HepG2 (cell line): ENCODE results near the gene NOS1. TPM values are rescaled to one million over a fixed set of nuclear protein-coding genes. Genes with fewer than 3 reads are reported as not detected.

Source experiments
- ATAC-seq: fragments of 200-7000 bp; cut with Tn5 transposase; 3 replicates; pipeline ENCODE4 v1.9.1; 2020; ENCODE audit warnings: mild to moderate bottlenecking, moderate library complexity
- BruUV-seq: library from RNA; stranded (reverse); fragments of 400-500 nt; replicated peaks from 2 replicates; lab custom pipeline; 2021; lab: Mats Ljungman, UMichigan
- CTCF ChIA-PET: fragments of 300-600 bp; formaldehyde crosslinking; extraction: SDS; loops from one replicate; lab custom pipeline; 2021; ENCODE audit warnings: low total read pairs, inconsistent platforms, low intra/inter-chr PET ratio; lab: Yijun Ruan, JAX
- POLR2A ChIA-PET: fragments of 350-600 bp; sonication (Branson Sonifier 250); formaldehyde crosslinking; loops from one replicate; lab custom pipeline; 2020; ENCODE audit warnings: antibody characterized with exemption, inconsistent platforms; lab: Yijun Ruan, JAX
- DNase-seq: peaks from one replicate; pipeline ENCODE4 v3.0.0-alpha.2; 2015; ENCODE audit warnings: low spot score
- FAIRE-seq: peaks from 3 replicates; lab custom pipeline; 2011; peaks lifted over from hg19 to GRCh38; lab: Jason Lieb, UNC
- H2AFZ ChIP-seq: one replicate; pipeline ENCODE4 v1.6.1; 2011; ENCODE audit warnings: low read length, inconsistent platforms
- H3K27ac ChIP-seq: fragments of 300-600 bp; 3 replicates; pipeline ENCODE4 v1.8.0; 2011; ENCODE audit warnings: mixed run types, mild to moderate bottlenecking, mixed read lengths, low read length, inconsistent platforms; ENCODE audit not compliant: insufficient read depth; ENCODE audit errors: extremely low read length
- H3K27me3 ChIP-seq, 2 experiments: fragments of 200-600 bp in 1 of 2; 2 replicates in 1 of 2; 3 replicates in 1 of 2; pipeline versions ENCODE4 v1.6.0 to v1.8.0; 2011; ENCODE audit warnings: low read length in 2 of 2, mild to moderate bottlenecking in 2 of 2, moderate library complexity in 2 of 2, inconsistent platforms in 1 of 2; ENCODE audit not compliant: insufficient read depth in 2 of 2, control insufficient read depth in 1 of 2
- H3K36me3 ChIP-seq, 2 experiments: fragments of 200-600 bp in 1 of 2; replicated peaks in 1 of 2; 2 replicates in 1 of 2; 3 replicates in 1 of 2; pipeline versions ENCODE4 v1.5.1 to v1.8.0; 2011; ENCODE audit warnings: low read length in 2 of 2, inconsistent platforms in 1 of 2; ENCODE audit not compliant: insufficient read depth in 2 of 2, control insufficient read depth in 1 of 2
- H3K4me1 ChIP-seq: 2 replicates; pipeline ENCODE4 v1.5.1; 2012; ENCODE audit warnings: low read length, inconsistent platforms; ENCODE audit not compliant: insufficient read depth
- H3K4me2 ChIP-seq: 2 replicates; pipeline ENCODE4 v1.6.0; 2011; ENCODE audit warnings: low read depth, low read length, inconsistent platforms
- H3K4me3 ChIP-seq, 3 experiments: fragments of 200-600 bp in 1 of 3; sonication (generic), shearing (Covaris generic) in 1 of 3; replicated peaks in 1 of 3; 2 replicates each; pipeline ENCODE4 v1.5.1; 2011 to 2016; ENCODE audit warnings: low read length in 3 of 3, inconsistent platforms in 2 of 3, low read depth in 2 of 3, mild to moderate bottlenecking in 2 of 3, control low read depth in 1 of 3, mixed read lengths in 1 of 3; ENCODE audit not compliant: insufficient read depth in 1 of 3
- H3K79me2 ChIP-seq: one replicate; pipeline ENCODE4 v1.6.1; 2011; ENCODE audit warnings: low read length, inconsistent platforms; ENCODE audit not compliant: insufficient read depth
- H3K9ac ChIP-seq: 2 replicates; pipeline ENCODE4 v1.6.0; 2011; ENCODE audit warnings: mild to moderate bottlenecking, low read depth, low read length, inconsistent platforms; ENCODE audit not compliant: insufficient read depth
- H3K9me3 ChIP-seq: 2 replicates; pipeline ENCODE4 v1.5.1; 2012; ENCODE audit warnings: mild to moderate bottlenecking, low read length
- H4K20me1 ChIP-seq: 2 replicates; pipeline ENCODE4 v1.6.0; 2011; ENCODE audit warnings: inconsistent platforms, mild to moderate bottlenecking, low read length, moderate library complexity; ENCODE audit not compliant: insufficient read depth
- BCL3 ChIP-seq: sonication (generic); formaldehyde crosslinking; IDR thresholded peaks from 2 replicates; pipeline ENCODE4 v1.5.1; 2020; ENCODE audit warnings: mild to moderate bottlenecking, missing genetic modification reagents, moderate library complexity
- HDAC6 ChIP-seq: fragments of 200-600 bp; sonication (generic); IDR thresholded peaks from 2 replicates; pipeline ENCODE4 v1.7.0; 2017; ENCODE audit warnings: mild to moderate bottlenecking, antibody characterized with exemption, low read length, low read depth
- HOXA9 ChIP-seq: sonication (generic); formaldehyde crosslinking; IDR thresholded peaks from 2 replicates; pipeline ENCODE4 v1.8.1; 2022; ENCODE audit warnings: missing genetic modification reagents, mild to moderate bottlenecking, moderate library complexity, borderline replicate concordance
- MXD1 ChIP-seq: sonication (generic); formaldehyde crosslinking; IDR thresholded peaks from 2 replicates; pipeline ENCODE4 v1.4.0; 2020; ENCODE audit warnings: mild to moderate bottlenecking, missing genetic modification reagents
- NFKB2 ChIP-seq: sonication (generic); formaldehyde crosslinking; IDR thresholded peaks from 2 replicates; pipeline ENCODE4 v1.4.0; 2020; ENCODE audit warnings: missing genetic modification reagents, borderline replicate concordance
- NR3C1 ChIP-seq: sonication (generic); formaldehyde crosslinking; IDR thresholded peaks from 2 replicates; pipeline ENCODE4 v1.4.0; 2020; ENCODE audit warnings: missing genetic modification reagents
- PBX2 ChIP-seq: IDR thresholded peaks from 2 replicates; pipeline ENCODE4 v1.6.1; 2016; ENCODE audit warnings: control low read depth
- PHF5A ChIP-seq: IDR thresholded peaks from one replicate; pipeline ENCODE4 v1.6.1; 2018; ENCODE audit warnings: low read depth, missing genetic modification reagents; ENCODE audit not compliant: unreplicated experiment
- POGZ ChIP-seq: sonication (generic); formaldehyde crosslinking; IDR thresholded peaks from 2 replicates; pipeline ENCODE4 v1.4.0; 2020; ENCODE audit warnings: mild to moderate bottlenecking, missing genetic modification reagents
- PRPF4 ChIP-seq: fragments of 200-400 bp; formaldehyde crosslinking; IDR thresholded peaks from 2 replicates; pipeline ENCODE4 v1.6.1; 2016; ENCODE audit warnings: low read length, low read depth; ENCODE audit not compliant: poor library complexity, severe bottlenecking
- REL ChIP-seq: sonication (generic); formaldehyde crosslinking; conservative IDR thresholded peaks from 2 replicates; pipeline ENCODE4 v1.8.0; 2022; ENCODE audit warnings: mild to moderate bottlenecking, missing genetic modification reagents, moderate library complexity
- SATB2 ChIP-seq: sonication (generic); formaldehyde crosslinking; IDR thresholded peaks from 2 replicates; pipeline ENCODE4 v1.5.0; 2020; ENCODE audit warnings: missing genetic modification reagents
- SNAPC4 ChIP-seq: sonication (generic); formaldehyde crosslinking; IDR thresholded peaks from 2 replicates; pipeline ENCODE4 v1.4.0; 2020; ENCODE audit warnings: mild to moderate bottlenecking, missing genetic modification reagents
- ZBTB3 ChIP-seq: sonication (generic); formaldehyde crosslinking; IDR thresholded peaks from 2 replicates; pipeline ENCODE4 v1.4.0; 2020; ENCODE audit warnings: low read depth, mild to moderate bottlenecking, moderate library complexity, missing genetic modification reagents, borderline replicate concordance
- ZFP1 ChIP-seq: IDR thresholded peaks from 2 replicates; pipeline ENCODE4 v1.6.1; 2016
- ZFP62 ChIP-seq: sonication (generic); formaldehyde crosslinking; IDR thresholded peaks from 2 replicates; pipeline ENCODE4 v1.4.0; 2020; ENCODE audit warnings: missing genetic modification reagents
- ZNF331 ChIP-seq: sonication (generic); formaldehyde crosslinking; IDR thresholded peaks from 2 replicates; pipeline ENCODE4 v1.4.0; 2020; ENCODE audit warnings: missing genetic modification reagents
- ZNF761 ChIP-seq: sonication (generic); formaldehyde crosslinking; conservative IDR thresholded peaks from 2 replicates; pipeline ENCODE4 v1.4.0; 2020; ENCODE audit warnings: mild to moderate bottlenecking, missing genetic modification reagents
- WGBS: methylation state at CpG from one replicate; pipeline ENCODE4 v1.1.6; 2017; ENCODE audit warnings: low lambda C conversion rate; 5-methylcytosine and 5-hydroxymethylcytosine counted together
- in situ Hi-C: cut with HindIII; loops from 2 replicates; pipeline ENCODE4 v1.10.0; 2017; ENCODE audit warnings: low pct_unique_long_range_greater_than_20kb; ENCODE audit not compliant: extremely low pct_ligation_motif_present
- intact Hi-C: fragments of 100-400 bp; cut with micrococcal nuclease; formaldehyde crosslinking; loops from one replicate; pipeline ENCODE4 v1.10.0; 2022; ENCODE audit not compliant: unreplicated experiment
- polyA plus RNA-seq, 8 experiments: library from polyadenylated mRNA; depleted of rRNA in 3 of 8; stranded (reverse) in 7 of 8; unstranded in 1 of 8; fragments of >200 nt; fragmentation: Illumina TruSeq in 4 of 8; extraction: Trizol in 4 of 8; gene quantifications; 2 replicates each; pipeline versions ENCODE4 v1.2.1 to v1.2.3, GENCODE V29; 2011 to 2016; ENCODE audit warnings: low read depth in 4 of 8, missing spikeins in 1 of 8, mixed read lengths in 1 of 8; ENCODE audit not compliant: insufficient read depth in 1 of 8
- total RNA-seq, 5 experiments: library from RNA; depleted of rRNA; stranded (reverse); fragments of >200 nt; fragmentation: Illumina TruSeq; extraction: Trizol; gene quantifications; 2 replicates each; pipeline ENCODE4 v1.2.3, GENCODE V29; 2016; ENCODE audit warnings: low read depth in 1 of 5

Gene NOS1
- total and polyA plus RNA-seq, 2 of the 13 experiments (the other 11 are each of a cell fraction or from before 2014, with no cell fraction given): not detected

GRCh38 chr12:117162633-117163032, 198.8 kb downstream of the NOS1 start:
- no peak overlapping the region for H3K9ac ChIP-seq

More at GRCh38 chr12:117162633-117163032, 198.8 kb downstream of the NOS1 start:
- TF ChIP-seq ZBTB3 (CRISPR knock-in tag): no peak
- TF ChIP-seq NR3C1 (CRISPR knock-in tag): no peak
- no peak for TF ChIP-seq PHF5A (CRISPR knock-in tag)
- no peak for TF ChIP-seq BCL3 (CRISPR knock-in tag)
- TF ChIP-seq REL (CRISPR knock-in tag): no peak
- no peak for TF ChIP-seq ZNF761
- TF ChIP-seq ZFP1 (CRISPR knock-in tag): no peak
- TF ChIP-seq SATB2 (CRISPR knock-in tag): no peak
- TF ChIP-seq PBX2 (CRISPR knock-in tag): no peak
- no peak for TF ChIP-seq HDAC6
- TF ChIP-seq MXD1 (CRISPR knock-in tag): no peak
- TF ChIP-seq NFKB2 (CRISPR knock-in tag): no peak
- no peak for TF ChIP-seq HOXA9 (CRISPR knock-in tag)
- no peak for TF ChIP-seq PRPF4
- no peak for TF ChIP-seq SNAPC4
- no peak for TF ChIP-seq ZFP62
- no peak for TF ChIP-seq POGZ (CRISPR knock-in tag)
- no peak for TF ChIP-seq ZNF331 (CRISPR knock-in tag)
- FAIRE-seq: no peak
- no peak overlapping the region for H3K4me2 ChIP-seq
- intact Hi-C loops (no loop called here), in situ Hi-C loops (no loop called here)
- H3K4me1 ChIP-seq: no peaks in the 10 kb centered on the region
- H3K9me3 ChIP-seq: no peaks in the 10 kb centered on the region
- no peaks in the 10 kb centered on the region; a peak in 1 of 5 replicates for H3K27me3 ChIP-seq
- no peak for DNase-seq
- POLR2A ChIA-PET: no interaction called here
- CTCF ChIA-PET: no interaction called here
- peaks cover 37 to 91% of the 10 kb centered on the region in 2 experiments for H3K36me3 ChIP-seq
- no peak overlapping the region for H3K27ac ChIP-seq
- H4K20me1 ChIP-seq: no peaks in the 10 kb centered on the region
- BruUV-seq: no TSS peak
- no peak for ATAC-seq
- H3K4me3 ChIP-seq: no peak overlapping the region
- 83% methylated on average over 7 of the region's 7 CpGs for WGBS
- H2AFZ ChIP-seq: no peak overlapping the region
- no peaks in the 10 kb centered on the region for H3K79me2 ChIP-seq
